Measurements from ENCODE around the gene SLC6A4. TPM values are rescaled to one million over a fixed set of nuclear protein-coding genes. Genes with fewer than 3 reads are reported as not detected.
"Not testable (repeated sequence)": the region's sequence is repeated elsewhere in the genome, so short reads cannot be mapped to it uniquely, and the experiment has no call there.

The SLC6A4 gene
- total RNA-seq, 1 donor from 2014 or later, result not detected

DNA sequence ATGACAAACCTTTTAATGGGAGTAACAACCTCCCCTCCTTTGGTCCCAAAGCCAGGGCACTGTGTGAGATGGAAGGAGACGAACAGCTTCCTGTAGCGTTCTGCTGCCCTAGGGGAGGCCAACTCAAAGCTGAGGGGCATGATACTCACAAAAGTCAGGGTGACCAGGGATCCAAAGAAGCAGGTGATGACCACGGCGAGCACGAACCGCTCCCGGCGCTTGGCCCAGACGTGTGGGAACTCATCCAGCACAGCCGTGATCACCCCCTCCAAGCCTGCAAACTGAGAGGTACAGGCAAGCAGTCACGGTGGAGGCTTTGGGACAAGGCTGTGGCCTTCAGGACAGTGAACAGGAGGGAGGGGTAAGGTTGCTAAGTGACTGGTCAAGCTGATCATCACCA is 25.1 kb downstream of the SLC6A4 start:
- FAIRE-seq (no peak), DNase-seq (ENCODE audit: low read depth) (no peak)
- Histone ChIP-seq H3K36me3 (ENCODE audit: control insufficient read depth, insufficient read depth, low read length) (no peaks in the 10 kb centered on the region), H3K4me3 (ENCODE audit: low read depth, low read length) (no peak overlapping the region), H3K27me3 (ENCODE audit: control insufficient read depth, insufficient read depth, low read length) (no peaks in the 10 kb centered on the region)
- TF ChIP-seq, protein P1, sequence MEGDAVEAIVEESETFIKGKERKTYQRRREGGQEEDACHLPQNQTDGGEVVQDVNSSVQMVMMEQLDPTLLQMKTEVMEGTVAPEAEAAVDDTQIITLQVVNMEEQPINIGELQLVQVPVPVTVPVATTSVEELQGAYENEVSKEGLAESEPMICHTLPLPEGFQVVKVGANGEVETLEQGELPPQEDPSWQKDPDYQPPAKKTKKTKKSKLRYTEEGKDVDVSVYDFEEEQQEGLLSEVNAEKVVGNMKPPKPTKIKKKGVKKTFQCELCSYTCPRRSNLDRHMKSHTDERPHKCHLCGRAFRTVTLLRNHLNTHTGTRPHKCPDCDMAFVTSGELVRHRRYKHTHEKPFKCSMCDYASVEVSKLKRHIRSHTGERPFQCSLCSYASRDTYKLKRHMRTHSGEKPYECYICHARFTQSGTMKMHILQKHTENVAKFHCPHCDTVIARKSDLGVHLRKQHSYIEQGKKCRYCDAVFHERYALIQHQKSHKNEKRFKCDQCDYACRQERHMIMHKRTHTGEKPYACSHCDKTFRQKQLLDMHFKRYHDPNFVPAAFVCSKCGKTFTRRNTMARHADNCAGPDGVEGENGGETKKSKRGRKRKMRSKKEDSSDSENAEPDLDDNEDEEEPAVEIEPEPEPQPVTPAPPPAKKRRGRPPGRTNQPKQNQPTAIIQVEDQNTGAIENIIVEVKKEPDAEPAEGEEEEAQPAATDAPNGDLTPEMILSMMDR (IDR thresholded peaks at IDR 0.05; ENCODE audit: insufficient read depth, low read length, severe bottlenecking), result no peak

DNA sequence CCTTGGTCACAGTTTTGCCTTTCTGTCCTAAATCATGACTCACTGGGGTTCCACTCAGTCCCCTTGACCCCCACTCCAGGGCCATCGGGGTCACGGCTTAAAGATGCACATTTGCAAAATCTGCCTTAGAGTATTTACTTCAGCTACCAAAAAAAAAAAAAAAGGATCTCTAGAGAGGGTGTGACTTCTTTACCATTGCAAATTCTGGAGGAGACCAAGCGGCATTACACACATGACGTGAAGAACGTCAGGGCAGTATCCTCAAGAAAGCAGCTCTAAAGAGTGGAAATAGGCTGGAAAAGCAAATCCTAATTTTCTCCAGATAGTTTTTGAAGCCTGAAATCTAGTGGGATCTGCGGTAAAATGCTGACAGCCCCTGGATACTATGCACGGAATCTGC is 25.6 kb downstream of the SLC6A4 start:
- TF ChIP-seq, protein P1 (IDR thresholded peaks at IDR 0.05; ENCODE audit: insufficient read depth, low read length, severe bottlenecking), result no peak
- H3K36me3 ChIP-seq (ENCODE audit: control insufficient read depth, insufficient read depth, low read length), result no peaks in the 10 kb centered on the region
- no peak overlapping the region for H3K4me3 ChIP-seq (ENCODE audit: low read depth, low read length)
- DNase-seq (ENCODE audit: low read depth) (no peak), FAIRE-seq (no peak)
- no peaks in the 10 kb centered on the region for H3K27me3 ChIP-seq (ENCODE audit: control insufficient read depth, insufficient read depth, low read length)

DNA sequence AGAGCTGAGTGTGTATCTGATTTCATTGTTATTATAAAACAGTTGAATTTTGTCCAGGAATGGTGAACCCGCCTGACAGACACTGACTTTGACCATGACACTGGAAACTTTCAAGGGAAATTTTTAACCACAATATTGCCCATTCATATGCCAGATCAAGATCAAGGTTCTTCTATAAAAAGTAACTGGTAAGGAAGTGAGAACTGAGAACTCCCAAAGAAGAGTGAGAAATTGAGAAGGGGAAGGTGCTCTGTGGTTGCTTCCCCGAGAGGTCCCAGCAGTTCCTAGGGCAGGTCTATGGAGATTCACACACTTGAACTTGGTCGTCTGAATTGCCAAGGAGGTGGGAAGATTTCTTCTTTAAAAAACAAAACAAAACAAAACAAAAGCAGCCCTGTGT is 27.3 kb downstream of the SLC6A4 start:
- Histone ChIP-seq H3K4me3 (ENCODE audit: low read depth, low read length) (no peak overlapping the region), H3K36me3 (ENCODE audit: control insufficient read depth, insufficient read depth, low read length) (no peaks in the 10 kb centered on the region), H3K27me3 (ENCODE audit: control insufficient read depth, insufficient read depth, low read length) (no peaks in the 10 kb centered on the region)
- TF ChIP-seq, protein P1 (IDR thresholded peaks at IDR 0.05; ENCODE audit: insufficient read depth, low read length, severe bottlenecking), result no peak
- FAIRE-seq (no peak), DNase-seq (ENCODE audit: low read depth) (no peak)

DNA sequence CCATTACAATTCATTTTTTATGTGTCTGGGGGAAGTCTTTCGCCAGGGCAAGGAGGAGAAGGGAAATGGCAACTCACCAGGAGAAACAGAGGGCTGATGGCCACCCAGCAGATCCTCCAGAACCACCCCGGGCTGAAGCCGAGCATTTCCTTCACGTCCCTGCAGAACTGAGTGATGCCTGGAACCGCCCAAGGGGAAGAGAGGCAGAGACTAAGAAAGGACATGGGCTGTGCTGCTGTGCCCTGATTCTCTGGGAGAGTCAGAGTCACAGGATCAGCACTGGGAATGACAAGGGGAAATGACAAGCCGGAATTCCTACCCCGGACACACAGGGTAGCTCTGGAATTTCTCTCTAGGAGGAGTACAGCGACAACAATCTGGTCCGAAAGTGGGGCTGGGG is 27.8 kb downstream of the SLC6A4 start:
- TF ChIP-seq, protein P1 (IDR thresholded peaks at IDR 0.05; ENCODE audit: insufficient read depth, low read length, severe bottlenecking), result no peak
- Histone ChIP-seq H3K36me3 (ENCODE audit: control insufficient read depth, insufficient read depth, low read length) (no peaks in the 10 kb centered on the region), H3K4me3 (ENCODE audit: low read depth, low read length) (no peak overlapping the region), H3K27me3 (ENCODE audit: control insufficient read depth, insufficient read depth, low read length) (no peaks in the 10 kb centered on the region)
- FAIRE-seq, result no peak
- no peak for DNase-seq (ENCODE audit: low read depth)

DNA sequence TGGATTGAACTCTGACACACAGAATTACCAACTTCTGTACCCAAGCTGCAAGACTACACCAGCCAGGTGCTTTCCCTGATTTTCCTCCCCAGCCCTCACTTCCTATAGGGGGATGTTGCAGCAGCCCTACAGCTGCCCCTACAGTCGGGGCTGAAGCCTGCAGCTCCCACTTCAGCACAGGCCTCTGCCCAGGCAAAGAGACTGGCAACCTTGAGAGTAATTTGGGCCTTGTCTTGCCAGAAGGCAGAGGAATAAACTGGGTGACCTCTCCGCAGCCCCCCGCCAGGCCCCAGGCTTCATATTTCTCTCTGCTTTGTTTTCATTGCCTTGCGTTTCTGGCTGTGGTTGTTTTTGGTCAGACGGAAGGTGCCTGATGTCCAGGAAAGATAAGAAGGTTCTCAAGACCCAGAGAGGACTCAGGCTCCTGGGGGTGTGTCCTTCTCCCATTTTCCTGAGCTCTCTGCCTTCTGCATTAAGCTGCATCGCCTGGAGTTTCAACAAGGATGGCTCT is 32.0 kb downstream of the SLC6A4 start:
- FAIRE-seq (no peak), DNase-seq (ENCODE audit: low read depth) (no peak)
- TF ChIP-seq, protein P1 (IDR thresholded peaks at IDR 0.05; ENCODE audit: insufficient read depth, low read length, severe bottlenecking), result no peak
- no peak overlapping the region for H3K4me3 ChIP-seq (ENCODE audit: low read depth, low read length)
- no peaks in the 10 kb centered on the region for H3K27me3 ChIP-seq (ENCODE audit: control insufficient read depth, insufficient read depth, low read length)
- no peaks in the 10 kb centered on the region for H3K36me3 ChIP-seq (ENCODE audit: control insufficient read depth, insufficient read depth, low read length)

DNA sequence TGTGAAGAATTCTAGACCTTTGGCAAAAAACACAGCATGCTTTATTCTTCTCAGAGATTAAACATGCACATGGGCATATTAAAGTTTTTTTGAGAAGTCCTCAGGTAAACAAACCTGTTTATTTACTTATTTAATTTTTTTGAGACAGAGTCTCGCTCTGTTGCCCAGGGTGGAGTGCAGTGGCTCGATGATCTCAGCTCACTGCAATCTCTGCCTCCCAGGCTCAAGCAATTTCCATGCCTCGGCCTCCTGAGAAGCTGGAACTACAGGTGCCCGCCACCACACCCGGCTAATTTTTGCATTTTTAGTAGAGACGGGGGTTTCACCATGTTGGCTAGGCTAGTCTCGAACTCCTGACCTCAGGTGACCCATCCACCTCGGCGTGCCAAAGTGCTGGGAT is 34.8 kb downstream of the SLC6A4 start:
- not testable (repeated sequence) for H3K27me3 ChIP-seq (ENCODE audit: control insufficient read depth, insufficient read depth, low read length); H3K4me3 ChIP-seq (ENCODE audit: low read depth, low read length); DNase-seq (ENCODE audit: low read depth); H3K36me3 ChIP-seq (ENCODE audit: control insufficient read depth, insufficient read depth, low read length); FAIRE-seq
